B cell (primary cell): ENCODE data around the gene ADCK2.

Source experiments
- CTCF ChIP-seq: fragments of 200-600 bp; IDR thresholded peaks from one replicate; pipeline ENCODE4 v1.8.0; 2022; ENCODE audit warnings: antibody characterized with exemption, mild to moderate bottlenecking
- EZH2 ChIP-seq: IDR thresholded peaks from 2 replicates; pipeline ENCODE4 v1.6.1; 2012; ENCODE audit warnings: borderline replicate concordance, low read depth, mild to moderate bottlenecking, moderate library complexity, low read length; ENCODE audit not compliant: insufficient read depth, poor library complexity, severe bottlenecking

- TF ChIP-seq CTCF, result no peak
- TF ChIP-seq EZH2, result no peak
Measured at GRCh38 chr7:140667476-140667875, 5.3 kb upstream of the ADCK2 start.
